Psoas muscle (tissue), 8 donors: Measurements from ENCODE around the gene SOCS7. TPM values are rescaled to one million over a fixed set of nuclear protein-coding genes. Genes with fewer than 3 reads are reported as not detected.
"Not testable (repeated sequence)": the region's sequence is repeated elsewhere in the genome, so short reads cannot be mapped to it uniquely, and the experiment has no call there.

Experiments
- ATAC-seq, 4 donors: fragments of 200-7000 bp; cut with Tn5 transposase; one replicate each; pipeline ENCODE4 v1.9.1; 2020; ENCODE audit warnings: moderate library complexity in 3 of 4, mild to moderate bottlenecking in 2 of 4
- DNase-seq, 2 donors: peaks; one replicate each; pipeline ENCODE4 v3.0.0-alpha.2; 2020
- H3K27ac ChIP-seq: fragments of 200-600 bp; one replicate; pipeline ENCODE4 v1.8.0; 2022
- H3K27me3 ChIP-seq, 3 donors: fragments of 200-600 bp in 1 of 3; one replicate each; pipeline versions ENCODE4 v1.6.1 to v1.8.0; 2013 to 2022; ENCODE audit warnings: low read length in 2 of 3, mild to moderate bottlenecking in 2 of 3, moderate library complexity in 1 of 3; ENCODE audit not compliant: insufficient read depth in 3 of 3
- H3K36me3 ChIP-seq, 2 donors: fragments of 200-600 bp in 1 of 2; one replicate each; pipeline versions ENCODE4 v1.6.1 to v1.8.0; 2013 to 2022; ENCODE audit warnings: low read depth in 1 of 2, mild to moderate bottlenecking in 1 of 2, moderate library complexity in 1 of 2; ENCODE audit not compliant: insufficient read depth in 1 of 2
- H3K4me1 ChIP-seq: fragments of 200-600 bp; one replicate; pipeline ENCODE4 v1.8.0; 2022
- H3K4me3 ChIP-seq: fragments of 200-600 bp; one replicate; pipeline ENCODE4 v1.8.0; 2022; ENCODE audit warnings: mild to moderate bottlenecking
- H3K9me3 ChIP-seq: fragments of 200-600 bp; one replicate; pipeline ENCODE4 v1.8.0; 2022
- WGBS, 3 donors: extraction: QIAGEN DNeasy Blood & Tissue Kit; methylation state at CpG; one replicate each; pipeline versions ENCODE4 v1.1.6 to v1.1.7; 2013; 5-methylcytosine and 5-hydroxymethylcytosine counted together
- intact Hi-C, 2 donors: fragments of 100-400 bp; cut with DNase I; formaldehyde crosslinking; loops; one replicate each; pipeline versions ENCODE4 v1.11.0 to v1.14.2; 2022
- polyA plus RNA-seq, 3 donors: library from polyadenylated mRNA; stranded (reverse); fragments of 200-250 nt; gene quantifications; one replicate each; pipeline ENCODE4 v1.2.3, GENCODE V29; 2013
- total RNA-seq, 4 donors: library from RNA; stranded (reverse); fragmentation: NEBNext Ultra II Directional in 2 of 4; extraction: Animal tissue kit (Norgen Biotek cat#: 25700) in 2 of 4; gene quantifications; one replicate each; pipeline versions ENCODE4 v1.2.1 to v1.2.4, GENCODE V29; 2021 to 2023
- TF ChIP-seq, protein P1 (sequence below): fragments of 200-600 bp; IDR thresholded peaks from one replicate; pipeline ENCODE4 v1.8.0; 2022; ENCODE audit warnings: antibody characterized with exemption
- donor health status: healthy with polysubstance abuse.
- donor health status: DM: no; HTN: no; CAD: no; lungs with moderate emphysema.
- donor health status: Bipolar disorder and iron deficiency.
- donor health status: healthy.
- donor health status: DM: yes; HTN: yes; CAD: no.
- donor health status: DM: no; HTN: no; CAD: no.
- donor health status: DM: no; HTN: no; CAD: no.
- donor health status: DM: yes; HTN: yes; CAD: no.

Gene SOCS7
- total and polyA plus RNA-seq, 7 donors, result 6.6 to 28.9 (median 23.9) TPM

DNA sequence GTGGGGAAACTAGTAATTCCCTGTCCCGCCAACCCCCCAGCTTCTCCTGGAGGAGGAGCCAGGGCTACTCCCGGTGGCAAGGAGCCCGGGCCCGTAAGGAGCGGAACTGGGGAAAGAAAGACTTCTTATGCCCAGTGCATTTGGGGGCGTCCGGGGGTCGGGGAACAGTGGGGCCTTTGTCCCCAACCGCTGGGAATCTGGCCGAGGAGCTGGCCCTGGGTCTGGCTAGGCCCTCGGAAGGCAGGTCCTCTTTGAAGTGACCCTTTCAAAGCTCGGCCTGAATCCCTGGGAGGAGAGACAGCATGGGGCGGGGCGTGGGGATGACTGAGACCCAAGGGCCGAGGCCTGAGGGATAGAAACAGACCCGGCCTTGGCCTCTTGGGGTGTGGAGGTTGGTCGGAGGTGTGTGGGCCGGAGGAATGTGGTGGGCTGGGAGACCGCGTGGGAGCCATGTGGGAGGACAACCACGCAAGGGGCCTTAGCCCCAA lies 82.6 kb downstream of the SOCS7 start:
- H3K4me1 ChIP-seq, result peaks cover 27% of the 10 kb centered on the region
- H3K27ac ChIP-seq, result no peak overlapping the region
- no peak overlapping the region for H3K4me3 ChIP-seq
- H3K9me3 ChIP-seq, result no peaks in the 10 kb centered on the region
- 56 to 74% (median 66%) methylated on average over 21 of the region's 21 CpGs for WGBS, 3 donors
- no peak for ATAC-seq
- no peak for DNase-seq
- H3K27me3 ChIP-seq, result no peaks in the 10 kb centered on the region
- peaks cover 0 to 3% of the 10 kb centered on the region in 2 donors for H3K36me3 ChIP-seq
- intact Hi-C loops, result no loop called here
- TF ChIP-seq, protein P1, sequence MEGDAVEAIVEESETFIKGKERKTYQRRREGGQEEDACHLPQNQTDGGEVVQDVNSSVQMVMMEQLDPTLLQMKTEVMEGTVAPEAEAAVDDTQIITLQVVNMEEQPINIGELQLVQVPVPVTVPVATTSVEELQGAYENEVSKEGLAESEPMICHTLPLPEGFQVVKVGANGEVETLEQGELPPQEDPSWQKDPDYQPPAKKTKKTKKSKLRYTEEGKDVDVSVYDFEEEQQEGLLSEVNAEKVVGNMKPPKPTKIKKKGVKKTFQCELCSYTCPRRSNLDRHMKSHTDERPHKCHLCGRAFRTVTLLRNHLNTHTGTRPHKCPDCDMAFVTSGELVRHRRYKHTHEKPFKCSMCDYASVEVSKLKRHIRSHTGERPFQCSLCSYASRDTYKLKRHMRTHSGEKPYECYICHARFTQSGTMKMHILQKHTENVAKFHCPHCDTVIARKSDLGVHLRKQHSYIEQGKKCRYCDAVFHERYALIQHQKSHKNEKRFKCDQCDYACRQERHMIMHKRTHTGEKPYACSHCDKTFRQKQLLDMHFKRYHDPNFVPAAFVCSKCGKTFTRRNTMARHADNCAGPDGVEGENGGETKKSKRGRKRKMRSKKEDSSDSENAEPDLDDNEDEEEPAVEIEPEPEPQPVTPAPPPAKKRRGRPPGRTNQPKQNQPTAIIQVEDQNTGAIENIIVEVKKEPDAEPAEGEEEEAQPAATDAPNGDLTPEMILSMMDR, result no peak

GRCh38 chr17:38435795-38436194 lies 84.2 kb downstream of the SOCS7 start:
- 71 to 81% (median 81%) methylated on average over 7 to 9 of the region's 9 CpGs for WGBS, 3 donors
- TF ChIP-seq, protein P1, result no peak
- intact Hi-C loops, result no loop called here

GRCh38 chr17:38436386-38436785 lies 84.7 kb downstream of the SOCS7 start:
- TF ChIP-seq, protein P1, result no peak
- no peaks in the 10 kb centered on the region for H3K9me3 ChIP-seq
- WGBS, 3 donors, result 52 to 60% (median 58%) methylated on average over 11 of the region's 11 CpGs
- peaks cover 25% of the 10 kb centered on the region for H3K4me1 ChIP-seq
- ATAC-seq (no peak), DNase-seq (no peak)
- no peak overlapping the region for H3K27ac ChIP-seq
- no peaks in the 10 kb centered on the region for H3K27me3 ChIP-seq
- peaks cover 0 to 3% of the 10 kb centered on the region in 2 donors for H3K36me3 ChIP-seq
- no peak overlapping the region for H3K4me3 ChIP-seq
- intact Hi-C loops, result no loop called here

More at GRCh38 chr17:38435795-38436194, 84.2 kb downstream of the SOCS7 start:
- Histone ChIP-seq H3K27ac (no peak overlapping the region), H3K36me3 (peaks cover 0 to 3% of the 10 kb centered on the region in 2 donors), H3K9me3 (no peaks in the 10 kb centered on the region), H3K4me1 (peaks cover 25% of the 10 kb centered on the region), H3K4me3 (no peak overlapping the region), H3K27me3 (no peaks in the 10 kb centered on the region)
- ATAC-seq, result no peak
- no peak for DNase-seq

DNA sequence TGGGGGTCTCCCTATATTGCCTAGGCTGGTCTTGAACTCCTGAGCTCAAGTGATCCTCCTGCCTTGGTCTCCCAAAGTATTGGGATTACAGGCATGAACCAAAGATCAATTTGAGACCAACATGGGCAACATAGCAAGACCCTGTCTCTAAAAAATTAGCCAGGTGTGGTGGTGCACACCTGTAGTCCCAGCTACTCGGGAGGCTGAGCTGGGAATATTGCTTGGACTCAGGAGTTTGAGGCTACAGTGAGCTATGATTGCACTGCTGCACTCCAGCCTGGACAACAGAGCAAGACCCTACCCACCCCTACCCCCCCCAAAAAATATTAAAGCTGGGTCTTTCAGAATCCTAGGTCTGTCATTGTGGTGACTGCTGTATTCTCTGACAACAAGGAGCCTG lies 85.7 kb downstream of the SOCS7 start:
- DNase-seq, H3K27me3 ChIP-seq, intact Hi-C loops, H3K9me3 ChIP-seq, H3K4me3 ChIP-seq, ATAC-seq, H3K36me3 ChIP-seq, H3K27ac ChIP-seq: not testable (repeated sequence)
- WGBS, 3 donors, result 95 to 100% (median 96%) methylated on average over 1 of the region's 1 CpG
- peaks cover 31% of the 10 kb centered on the region for H3K4me1 ChIP-seq

GRCh38 chr17:38439436-38439835 lies 87.8 kb downstream of the SOCS7 start:
- H3K27me3 ChIP-seq, result no peaks in the 10 kb centered on the region
- DNase-seq (no peak), ATAC-seq (no peak)
- WGBS, 3 donors, result 84 to 92% (median 90%) methylated on average over 5 of the region's 5 CpGs
- intact Hi-C loops, result no loop called here
- peak overlapping the region; percentile 30 for H3K27ac ChIP-seq
- TF ChIP-seq, protein P1, result no peak
- H3K9me3 ChIP-seq, result no peaks in the 10 kb centered on the region
- no peak overlapping the region for H3K4me3 ChIP-seq
- H3K36me3 ChIP-seq, result no peaks in the 10 kb centered on the region
- peaks cover 44% of the 10 kb centered on the region for H3K4me1 ChIP-seq
